Fibroblast of mammary gland (primary cell): ENCODE results near the gene ACOT7.

Experiments used
- DNase-seq: peaks from one replicate; pipeline ENCODE4 v3.0.0-alpha.2; 2010; ENCODE audit warnings: low read depth
- H3K4me3 ChIP-seq: 2 replicates; pipeline ENCODE4 v1.5.1; 2011; ENCODE audit warnings: low read depth, mild to moderate bottlenecking, low read length, moderate library complexity; ENCODE audit not compliant: control insufficient read depth
- TF ChIP-seq, protein P1 (sequence below): conservative IDR thresholded peaks from 2 replicates; pipeline ENCODE4 v1.5.1; 2011; ENCODE audit warnings: low read depth, low read length, inconsistent platforms; ENCODE audit not compliant: control insufficient read depth, insufficient read depth

Gene ACOT7

DNA sequence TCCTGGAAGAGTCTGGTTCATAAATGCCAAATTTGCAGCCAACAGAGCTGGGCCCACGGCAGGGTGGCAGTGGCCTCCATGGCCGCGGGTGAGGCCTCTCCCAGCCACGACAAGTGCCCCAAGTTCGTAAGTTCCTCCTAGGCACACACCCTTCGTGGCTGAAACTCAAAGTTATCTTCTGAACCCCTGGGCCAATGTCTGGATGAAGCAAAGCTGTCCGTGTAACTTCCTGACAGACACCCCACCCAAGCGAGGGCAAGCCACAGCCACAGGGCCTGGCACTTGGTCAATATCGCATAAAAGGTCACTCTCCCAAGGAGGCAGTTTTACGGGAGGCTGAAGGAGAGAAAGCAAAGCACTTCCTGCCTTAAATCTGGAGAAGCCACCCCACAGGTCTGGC is 104.9 kb downstream of the ACOT7 start:
- TF ChIP-seq, protein P1, sequence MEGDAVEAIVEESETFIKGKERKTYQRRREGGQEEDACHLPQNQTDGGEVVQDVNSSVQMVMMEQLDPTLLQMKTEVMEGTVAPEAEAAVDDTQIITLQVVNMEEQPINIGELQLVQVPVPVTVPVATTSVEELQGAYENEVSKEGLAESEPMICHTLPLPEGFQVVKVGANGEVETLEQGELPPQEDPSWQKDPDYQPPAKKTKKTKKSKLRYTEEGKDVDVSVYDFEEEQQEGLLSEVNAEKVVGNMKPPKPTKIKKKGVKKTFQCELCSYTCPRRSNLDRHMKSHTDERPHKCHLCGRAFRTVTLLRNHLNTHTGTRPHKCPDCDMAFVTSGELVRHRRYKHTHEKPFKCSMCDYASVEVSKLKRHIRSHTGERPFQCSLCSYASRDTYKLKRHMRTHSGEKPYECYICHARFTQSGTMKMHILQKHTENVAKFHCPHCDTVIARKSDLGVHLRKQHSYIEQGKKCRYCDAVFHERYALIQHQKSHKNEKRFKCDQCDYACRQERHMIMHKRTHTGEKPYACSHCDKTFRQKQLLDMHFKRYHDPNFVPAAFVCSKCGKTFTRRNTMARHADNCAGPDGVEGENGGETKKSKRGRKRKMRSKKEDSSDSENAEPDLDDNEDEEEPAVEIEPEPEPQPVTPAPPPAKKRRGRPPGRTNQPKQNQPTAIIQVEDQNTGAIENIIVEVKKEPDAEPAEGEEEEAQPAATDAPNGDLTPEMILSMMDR, result no peak
- no peak overlapping the region for H3K4me3 ChIP-seq
- no peak for DNase-seq

DNA sequence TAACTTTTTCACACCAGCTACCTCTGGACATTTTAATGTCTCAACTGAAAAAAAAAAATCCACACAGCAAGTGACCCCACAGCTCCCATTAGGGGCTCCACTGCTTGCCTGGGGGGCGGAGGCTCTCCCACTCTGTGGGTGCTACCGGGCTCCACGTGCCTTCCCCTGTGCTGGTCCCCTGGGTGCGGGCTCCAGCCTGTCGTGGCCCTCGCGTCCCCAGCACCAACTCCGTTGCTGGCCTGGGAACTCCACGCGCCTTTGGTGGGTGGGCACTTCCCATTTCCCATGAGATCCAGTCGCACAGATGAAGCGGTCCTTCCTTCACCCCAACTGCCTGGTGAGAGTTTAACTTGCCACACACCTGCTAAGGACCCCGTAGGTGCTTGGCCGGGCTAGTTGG is 105.5 kb downstream of the ACOT7 start:
- no peak for DNase-seq
- TF ChIP-seq, protein P1, result no peak
- H3K4me3 ChIP-seq, result no peak overlapping the region

DNA sequence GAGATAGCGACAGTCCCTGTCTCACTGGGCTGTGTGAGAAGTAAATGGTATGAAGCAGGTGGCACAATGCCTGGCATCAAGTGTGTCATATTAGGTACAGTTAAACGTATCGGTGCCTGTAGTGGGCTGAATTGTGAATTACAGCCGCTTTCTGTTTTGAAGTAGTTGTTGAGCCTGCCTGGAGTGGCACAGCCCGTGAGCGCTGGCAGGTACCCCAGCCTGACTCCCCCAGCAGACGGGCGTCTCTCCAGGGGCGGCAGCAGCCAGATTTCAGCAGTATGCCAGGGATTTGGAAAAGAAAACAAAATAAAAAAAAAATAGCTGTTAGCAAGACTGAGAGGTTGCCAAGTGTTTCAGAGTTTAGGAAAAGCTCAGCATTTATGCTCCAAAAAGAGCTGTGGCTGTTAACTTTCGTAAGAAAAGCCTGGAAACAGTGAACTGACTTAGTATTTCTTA is 106.1 kb downstream of the ACOT7 start:
- H3K4me3 ChIP-seq, result no peak overlapping the region
- TF ChIP-seq, protein P1, result no peak
- DNase-seq, result no peak

DNA sequence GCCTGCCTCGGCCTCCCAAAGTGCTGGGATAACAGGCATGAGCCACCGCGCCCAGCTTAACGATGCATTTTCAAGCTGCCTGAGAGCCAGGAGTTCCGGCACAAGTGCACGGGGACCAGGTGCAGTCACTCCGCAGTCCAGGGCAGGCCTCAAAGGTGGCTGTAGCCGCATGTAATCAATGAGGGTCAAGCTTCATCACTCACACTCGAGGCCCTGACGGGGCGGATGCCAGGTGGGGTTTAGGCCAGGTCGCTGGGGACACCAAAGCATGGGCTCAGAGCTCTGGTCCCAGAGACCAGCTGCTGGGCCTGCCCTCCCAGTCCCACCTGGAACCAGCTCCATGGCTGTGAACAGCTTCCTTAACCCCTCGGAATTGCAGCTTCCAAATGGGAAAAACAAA is 106.5 kb downstream of the ACOT7 start:
- no peak overlapping the region for H3K4me3 ChIP-seq
- TF ChIP-seq, protein P1, result no peak
- no peak for DNase-seq

DNA sequence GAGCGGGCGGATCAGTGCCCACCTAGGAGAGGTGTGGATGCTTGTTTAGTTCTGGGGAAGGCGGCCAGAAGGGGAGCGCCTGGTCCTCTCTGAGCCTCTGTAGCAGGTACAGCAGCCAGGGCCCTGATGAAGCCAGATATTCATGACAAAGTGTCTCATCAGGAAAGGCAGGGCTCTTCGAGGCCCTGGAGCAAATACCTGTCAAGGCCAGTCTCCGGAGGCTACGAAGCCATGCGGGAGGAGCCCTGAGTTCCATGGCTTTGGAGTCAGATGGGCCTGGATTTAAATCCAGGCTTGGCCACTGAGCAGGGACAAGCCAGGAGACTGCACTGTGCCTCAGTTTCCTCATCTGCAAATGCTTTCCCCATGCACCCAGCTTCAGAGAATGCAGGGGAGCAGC is 107.3 kb downstream of the ACOT7 start:
- TF ChIP-seq, protein P1, result no peak

DNA sequence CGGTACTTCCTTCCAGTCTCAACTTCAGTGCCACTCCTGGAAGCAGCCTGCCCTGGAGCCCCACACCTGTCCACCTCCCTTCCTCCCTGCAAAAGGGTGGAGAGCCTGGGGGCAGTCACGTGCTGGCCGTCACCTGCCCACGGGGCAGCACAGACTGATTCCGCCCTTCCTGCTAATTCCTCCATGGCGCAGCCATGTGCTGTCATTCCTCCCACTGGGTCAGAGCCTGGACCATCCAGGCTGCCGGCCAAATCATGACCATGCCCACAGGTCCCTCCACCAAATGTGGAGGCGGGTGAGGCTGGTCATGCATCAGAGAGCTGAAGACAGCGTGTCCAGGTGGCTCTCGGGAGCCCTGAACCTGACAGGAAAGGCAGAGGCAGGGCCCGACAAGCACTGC is 108.2 kb downstream of the ACOT7 start:
- TF ChIP-seq, protein P1, result no peak
- no peak overlapping the region for H3K4me3 ChIP-seq
- DNase-seq, result no peak

More for the DNA sequence above, 107.3 kb downstream of the ACOT7 start:
- no peak for DNase-seq
- H3K4me3 ChIP-seq, result no peak overlapping the region
